VCaP (cell line): ENCODE data around the gene HOMER2.

Source experiments
- H3K27ac ChIP-seq: fragments of 450-650 bp; 2 replicates; pipeline ENCODE4 v1.5.1; 2017
- CTCF ChIP-seq: fragments of 450-650 bp; conservative IDR thresholded peaks from 2 replicates; pipeline ENCODE4 v1.5.1; 2017; ENCODE audit warnings: mild to moderate bottlenecking, moderate library complexity

HOMER2 gene

GRCh38 chr15:82972990-82973389 is 20.5 kb upstream of the HOMER2 start:
- no peak overlapping the region for H3K27ac ChIP-seq
- no peak for TF ChIP-seq CTCF

- TF ChIP-seq CTCF = no peak
- H3K27ac ChIP-seq = peak overlapping the region; percentile 35
These were observed 18.9 kb upstream of the HOMER2 start for GRCh38 chr15:82971218-82971984.

- H3K27ac ChIP-seq = peak overlapping the region; percentile 35
- no peak for TF ChIP-seq CTCF
These were observed 18.2 kb upstream of the HOMER2 start for GRCh38 chr15:82970696-82971095.

- TF ChIP-seq CTCF = no peak
- peak overlapping the region; percentile 35 for H3K27ac ChIP-seq
These were observed 17.7 kb upstream of the HOMER2 start for GRCh38 chr15:82970078-82970686.

DNA sequence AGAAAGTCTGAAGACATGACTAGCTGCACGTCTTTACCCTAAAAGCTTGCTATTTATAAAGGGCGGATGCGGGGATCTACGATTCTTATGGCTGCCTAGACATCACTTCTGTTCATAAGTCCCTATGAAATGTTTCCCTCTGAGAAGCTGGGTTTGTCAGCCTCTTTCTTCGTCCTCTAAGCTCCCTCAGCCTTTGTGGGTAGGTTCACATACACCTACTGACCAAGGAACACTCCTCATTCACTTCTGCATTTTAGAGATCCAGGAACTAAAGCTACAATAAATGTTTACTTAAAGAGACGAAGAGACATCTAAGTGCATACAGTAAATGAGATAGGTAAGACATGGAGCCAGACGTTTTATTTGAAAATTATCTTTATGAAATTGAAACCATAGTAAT is 16.8 kb upstream of the HOMER2 start:
- H3K27ac ChIP-seq = no peak overlapping the region
- TF ChIP-seq CTCF = no peak

DNA sequence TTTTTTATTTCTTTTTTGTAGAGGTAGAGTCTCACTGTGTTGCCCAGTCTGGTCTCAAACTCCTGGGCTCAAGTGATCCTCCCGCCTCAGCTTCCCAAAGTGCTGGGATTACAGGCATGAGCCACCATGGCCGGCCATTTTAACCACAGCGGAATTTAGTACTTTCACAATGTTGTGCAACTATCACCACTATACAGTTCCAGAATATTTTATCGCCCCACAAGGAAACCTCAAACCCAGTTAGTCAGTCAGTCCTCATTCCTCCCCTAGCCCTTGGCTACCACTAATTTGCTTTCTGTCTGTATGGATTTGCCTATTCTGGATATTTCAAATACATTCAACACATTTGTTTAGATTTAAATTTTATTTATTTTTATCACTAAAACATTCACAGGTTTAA is 15.5 kb upstream of the HOMER2 start:
- no peak overlapping the region for H3K27ac ChIP-seq
- no peak for TF ChIP-seq CTCF

DNA sequence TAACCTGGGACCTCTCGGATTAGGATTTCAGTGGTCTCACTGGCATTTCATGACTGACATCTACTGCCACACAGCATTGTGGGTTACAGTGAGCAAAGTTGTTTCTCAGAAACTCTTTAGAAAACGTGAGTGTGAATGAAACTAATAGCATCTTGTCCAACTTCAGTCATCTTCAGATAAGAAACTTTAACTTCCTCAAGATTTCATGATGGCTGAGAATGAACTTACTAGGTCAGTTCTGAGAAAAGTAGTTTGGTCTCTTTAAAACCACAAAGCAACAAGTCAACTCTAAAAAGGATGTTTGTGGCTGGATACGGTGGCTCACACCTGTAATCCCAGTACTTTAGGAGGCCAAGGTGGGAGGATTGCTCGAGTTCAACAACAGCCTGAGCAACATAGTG is 14.2 kb upstream of the HOMER2 start:
- H3K27ac ChIP-seq = no peak overlapping the region
- no peak for TF ChIP-seq CTCF
